ENCODE measurements around the gene JMJD1C.
A peak's percentile ranks its signal among the peaks of the same experiment; 100 is the strongest.
"Not testable (repeated sequence)": the region's sequence is repeated elsewhere in the genome, so short reads cannot be mapped to it uniquely, and the experiment has no call there.

JMJD1C gene, protein sequence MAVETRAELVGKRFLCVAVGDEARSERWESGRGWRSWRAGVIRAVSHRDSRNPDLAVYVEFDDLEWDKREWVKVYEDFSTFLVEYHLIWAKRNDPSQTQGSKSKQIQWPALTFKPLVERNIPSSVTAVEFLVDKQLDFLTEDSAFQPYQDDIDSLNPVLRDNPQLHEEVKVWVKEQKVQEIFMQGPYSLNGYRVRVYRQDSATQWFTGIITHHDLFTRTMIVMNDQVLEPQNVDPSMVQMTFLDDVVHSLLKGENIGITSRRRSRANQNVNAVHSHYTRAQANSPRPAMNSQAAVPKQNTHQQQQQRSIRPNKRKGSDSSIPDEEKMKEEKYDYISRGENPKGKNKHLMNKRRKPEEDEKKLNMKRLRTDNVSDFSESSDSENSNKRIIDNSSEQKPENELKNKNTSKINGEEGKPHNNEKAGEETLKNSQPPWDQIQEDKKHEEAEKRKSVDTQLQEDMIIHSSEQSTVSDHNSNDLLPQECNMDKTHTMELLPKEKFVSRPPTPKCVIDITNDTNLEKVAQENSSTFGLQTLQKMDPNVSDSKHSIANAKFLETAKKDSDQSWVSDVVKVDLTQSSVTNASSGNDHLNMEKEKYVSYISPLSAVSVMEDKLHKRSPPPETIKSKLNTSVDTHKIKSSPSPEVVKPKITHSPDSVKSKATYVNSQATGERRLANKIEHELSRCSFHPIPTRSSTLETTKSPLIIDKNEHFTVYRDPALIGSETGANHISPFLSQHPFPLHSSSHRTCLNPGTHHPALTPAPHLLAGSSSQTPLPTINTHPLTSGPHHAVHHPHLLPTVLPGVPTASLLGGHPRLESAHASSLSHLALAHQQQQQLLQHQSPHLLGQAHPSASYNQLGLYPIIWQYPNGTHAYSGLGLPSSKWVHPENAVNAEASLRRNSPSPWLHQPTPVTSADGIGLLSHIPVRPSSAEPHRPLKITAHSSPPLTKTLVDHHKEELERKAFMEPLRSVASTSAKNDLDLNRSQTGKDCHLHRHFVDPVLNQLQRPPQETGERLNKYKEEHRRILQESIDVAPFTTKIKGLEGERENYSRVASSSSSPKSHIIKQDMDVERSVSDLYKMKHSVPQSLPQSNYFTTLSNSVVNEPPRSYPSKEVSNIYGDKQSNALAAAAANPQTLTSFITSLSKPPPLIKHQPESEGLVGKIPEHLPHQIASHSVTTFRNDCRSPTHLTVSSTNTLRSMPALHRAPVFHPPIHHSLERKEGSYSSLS (N-terminal part only)

DNA sequence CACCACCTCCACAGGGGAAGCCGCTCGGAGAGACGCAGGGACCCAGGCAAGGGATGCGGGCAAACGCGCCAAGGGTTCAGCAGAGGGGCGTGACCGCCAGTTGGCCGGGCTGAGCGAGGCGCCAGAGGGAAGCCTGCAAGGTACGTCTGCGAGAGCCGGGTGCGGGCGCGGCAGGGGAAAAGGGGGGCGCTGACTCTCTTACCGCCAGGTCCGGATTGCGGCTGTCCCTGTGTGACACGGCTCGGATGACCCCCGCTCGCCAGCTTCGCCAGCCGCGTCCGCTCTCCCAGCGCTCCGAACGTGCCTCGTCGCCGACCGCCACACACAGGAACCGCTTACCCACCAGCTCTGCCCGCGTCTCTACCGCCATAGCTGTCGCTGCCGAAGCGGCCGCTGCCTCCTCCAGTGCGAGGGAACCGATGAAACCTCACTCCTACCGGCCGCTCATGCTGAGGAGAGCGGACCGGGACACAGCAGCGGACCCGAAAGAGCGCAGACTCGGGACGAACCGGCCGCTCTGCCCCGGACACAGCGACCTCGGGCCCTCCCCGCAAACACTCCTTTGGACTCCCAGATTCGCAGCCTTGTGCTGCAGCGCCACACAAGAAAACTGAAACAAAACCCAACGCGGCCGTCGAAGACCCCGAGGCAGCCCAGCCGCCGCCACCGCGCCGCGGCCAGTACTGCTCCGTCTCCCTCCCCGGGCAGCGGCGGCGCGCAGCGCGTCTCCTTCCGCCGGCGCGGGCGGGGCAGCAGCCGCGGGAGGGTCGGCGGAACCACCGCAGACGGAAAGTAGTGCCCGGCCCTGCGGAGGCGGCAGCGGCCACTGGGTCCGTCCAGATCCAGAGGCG lies at the start of gene JMJD1C:
Gene JMJD1C (minus strand): TSS at position 685 of the 851 bp plus-strand sequence. CDS start 315 bp downstream, at position 370.
- DNase-seq (ENCODE audit: low spot score) = peak; percentile 92

DNA sequence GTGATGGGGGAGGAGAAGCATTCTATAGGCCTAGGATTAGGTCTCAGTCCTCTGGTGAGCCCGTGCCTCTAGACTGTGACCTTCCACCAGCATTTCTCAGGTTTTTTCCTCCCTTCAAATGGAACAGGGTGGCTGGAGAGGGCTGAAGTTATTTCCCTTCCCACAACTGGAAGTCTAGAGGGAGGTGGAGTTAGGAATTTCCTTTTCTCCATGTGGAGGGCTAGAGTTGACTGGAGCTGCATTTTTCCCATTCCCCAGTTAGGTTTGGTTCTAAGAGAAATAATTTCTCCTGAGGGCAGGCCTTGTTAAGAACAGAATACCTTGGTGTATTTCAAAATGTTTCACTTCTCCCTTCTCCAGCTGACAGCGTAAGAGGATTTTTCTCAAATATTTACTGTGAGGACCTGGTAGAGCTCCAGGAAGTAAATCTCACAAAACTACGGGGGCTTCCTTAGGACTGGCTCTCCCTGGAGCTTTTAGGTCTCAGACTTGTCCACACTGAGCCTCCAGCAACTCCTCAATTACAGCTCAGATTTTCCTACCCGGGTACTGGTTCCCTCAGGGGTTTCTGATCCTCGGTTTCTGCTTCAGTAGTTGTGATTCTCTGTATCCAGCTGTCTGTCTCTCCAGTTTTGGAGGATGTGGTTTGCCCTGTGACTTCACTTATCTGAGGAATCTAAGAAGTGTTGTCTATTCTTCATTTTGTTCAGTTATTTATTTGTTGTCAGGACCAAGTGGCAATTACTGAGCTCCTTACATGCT lies 49.4 kb upstream of the JMJD1C start:
- DNase-seq (ENCODE audit: low spot score) = peak; percentile 73

DNA sequence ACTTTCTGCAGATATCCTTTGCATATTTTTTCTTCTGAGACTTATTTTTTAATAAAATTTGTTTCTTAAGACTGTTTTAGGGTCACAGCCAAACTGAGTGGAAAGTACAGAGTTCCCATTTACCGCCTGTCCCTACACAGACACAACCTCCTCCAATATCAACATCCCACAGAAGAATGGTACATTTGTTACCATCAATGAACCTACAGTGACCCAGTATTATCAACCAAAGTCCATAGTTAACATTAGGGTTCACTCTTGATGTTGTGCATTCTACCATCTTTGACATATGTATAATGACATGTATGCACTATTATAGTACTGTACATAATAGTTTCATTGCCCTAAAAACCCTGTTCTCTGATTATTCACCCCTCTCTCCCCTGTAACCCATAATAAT lies 40.8 kb upstream of the JMJD1C start:
- DNase-seq (ENCODE audit: low spot score) = no peak

DNA sequence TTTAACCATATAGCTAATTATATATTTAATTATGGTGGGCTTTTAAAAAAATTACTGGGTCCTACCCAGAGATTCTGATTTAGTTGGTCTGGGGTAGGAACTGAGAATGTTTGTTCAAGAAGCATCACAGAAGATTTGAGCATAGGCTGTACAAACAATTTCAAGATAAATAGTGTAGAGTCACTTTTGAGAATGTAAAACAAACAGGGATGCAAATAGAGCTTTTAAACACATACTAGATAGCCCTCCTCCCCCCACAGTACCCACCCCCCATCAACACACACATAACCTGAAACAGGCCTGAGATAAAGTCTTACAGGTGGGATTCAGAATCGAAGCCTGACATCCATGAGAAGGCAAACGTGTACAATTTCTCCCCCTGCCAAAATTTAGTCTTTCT lies 39.8 kb upstream of the JMJD1C start:
- no peak for DNase-seq (ENCODE audit: low spot score)

DNA sequence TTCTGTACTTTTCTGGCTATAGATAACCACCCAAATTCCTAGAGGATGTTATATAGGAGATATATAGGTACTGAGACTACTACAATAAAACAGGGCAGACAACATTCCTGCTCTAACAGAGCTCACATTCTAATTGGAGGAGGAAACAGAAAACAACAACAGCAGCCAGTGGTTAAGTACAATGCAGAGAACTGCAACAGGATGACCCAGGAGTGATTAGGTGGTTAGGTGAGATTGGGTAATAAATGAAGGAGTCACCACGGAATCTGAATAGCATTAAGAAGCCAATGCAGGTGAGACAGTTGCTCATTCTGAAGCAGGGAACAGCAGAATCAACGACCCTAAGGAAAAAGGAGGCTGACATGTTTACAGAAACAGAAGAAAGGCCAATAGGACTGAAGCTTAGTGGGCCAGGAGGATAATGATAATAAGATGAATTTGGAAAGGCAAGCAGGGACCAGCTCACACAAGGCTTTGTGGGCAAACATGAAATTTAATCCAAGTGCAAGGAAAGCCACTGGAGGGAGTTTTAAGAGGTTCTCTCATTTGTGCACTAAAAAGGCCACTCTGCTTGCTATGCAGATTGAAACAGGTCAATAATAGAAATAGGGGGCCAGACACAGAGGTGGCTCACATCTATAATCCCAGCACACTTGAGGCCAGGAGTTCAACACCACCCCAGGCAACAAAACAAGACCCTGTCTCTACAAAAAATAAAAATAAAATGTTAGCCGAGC lies 38.5 kb upstream of the JMJD1C start:
- DNase-seq (ENCODE audit: low spot score) = no peak

DNA sequence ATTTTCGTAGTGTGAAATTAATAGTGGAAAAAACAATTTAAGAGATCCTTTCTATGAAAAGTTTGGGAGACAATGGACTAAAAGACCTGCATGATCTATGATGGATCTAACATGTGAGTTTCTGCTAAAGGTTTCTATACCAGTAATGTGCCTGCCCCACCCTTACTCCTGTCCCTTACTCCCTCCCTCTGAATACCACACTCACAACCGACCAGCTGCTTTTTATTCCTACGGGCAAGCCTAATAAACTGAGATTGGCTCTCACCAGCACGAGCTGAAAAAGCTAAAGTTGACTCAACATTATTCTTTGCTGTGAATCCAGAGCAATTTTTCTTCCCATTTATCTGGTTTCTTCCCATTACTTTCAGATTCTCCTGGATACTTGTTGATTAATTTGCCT lies 37.6 kb upstream of the JMJD1C start:
- DNase-seq (ENCODE audit: low spot score) = no peak

DNA sequence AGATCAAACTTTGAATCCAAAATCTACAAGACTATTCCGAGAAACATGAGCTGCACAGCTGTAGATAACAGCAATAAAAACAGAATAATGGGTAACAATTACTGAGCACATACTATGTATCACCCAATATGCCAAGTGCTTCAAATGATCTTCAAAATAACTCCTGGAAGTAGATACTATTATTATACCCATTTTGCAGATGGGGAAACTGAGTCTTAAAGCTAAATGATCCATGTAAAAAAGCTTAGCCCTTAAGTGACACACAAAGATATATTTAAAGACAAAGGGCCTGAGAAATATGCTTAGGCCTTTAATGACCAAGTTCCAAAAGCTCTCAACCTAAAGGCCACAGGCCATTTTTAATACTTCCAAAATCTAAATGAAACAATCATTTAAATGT lies 37.1 kb upstream of the JMJD1C start:
- no peak for DNase-seq (ENCODE audit: low spot score)

DNA sequence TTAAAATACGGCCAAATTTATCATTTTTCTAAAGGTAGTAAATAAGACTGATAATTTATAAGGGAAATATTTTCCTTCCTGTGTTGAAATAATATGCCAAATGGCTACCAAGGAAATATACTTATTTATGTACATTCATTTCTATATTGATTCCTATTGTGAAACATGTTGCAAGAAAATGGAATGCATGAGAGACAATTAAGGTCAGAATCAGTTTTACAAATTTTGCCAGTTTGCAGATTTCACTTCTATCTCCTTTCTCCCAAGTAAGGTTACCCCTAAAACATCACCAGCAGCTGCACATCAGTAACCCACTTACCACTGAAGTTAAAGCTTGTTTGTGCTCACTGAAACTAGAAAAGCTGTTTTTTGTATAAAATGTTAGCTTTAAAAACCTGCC lies 36.2 kb upstream of the JMJD1C start:
- DNase-seq (ENCODE audit: low spot score) = no peak

DNA sequence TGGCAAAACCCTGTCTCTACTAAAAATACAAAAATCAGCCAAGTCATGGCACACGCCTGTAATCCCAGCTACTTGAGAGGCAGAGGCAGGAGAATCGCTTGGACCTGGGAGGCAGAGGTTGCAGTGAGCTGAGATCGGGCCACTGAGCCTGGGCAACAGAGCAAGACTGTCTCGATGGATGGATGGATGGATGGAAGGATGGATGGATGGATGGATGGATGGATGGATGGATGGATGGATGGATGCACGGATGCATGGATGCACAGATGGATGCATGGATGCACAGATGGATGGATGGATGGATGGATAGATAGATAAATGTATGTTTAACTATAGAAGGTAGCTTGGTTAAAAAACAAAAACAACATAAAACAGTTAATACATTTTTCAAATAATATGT lies 34.8 kb upstream of the JMJD1C start:
- not testable (repeated sequence) for DNase-seq (ENCODE audit: low spot score)

DNA sequence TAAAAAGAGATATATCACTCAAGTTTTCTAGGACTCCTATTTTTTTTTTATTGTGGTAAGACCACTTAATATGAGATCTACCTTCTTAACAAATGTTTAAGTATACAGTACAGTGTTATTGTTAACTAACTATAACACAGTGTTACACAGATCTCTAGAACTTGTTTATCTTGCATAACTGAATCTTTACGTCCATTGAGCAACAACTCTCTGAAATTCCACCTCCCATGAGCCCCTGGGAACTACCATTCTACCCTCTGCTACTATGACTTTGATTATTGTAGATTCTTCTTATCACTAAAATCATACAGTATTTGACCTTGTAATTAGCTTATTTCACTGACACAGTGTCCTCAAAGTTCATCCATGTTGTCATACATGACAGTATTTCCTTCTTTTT lies 32.9 kb upstream of the JMJD1C start:
- no peak for DNase-seq (ENCODE audit: low spot score)

DNA sequence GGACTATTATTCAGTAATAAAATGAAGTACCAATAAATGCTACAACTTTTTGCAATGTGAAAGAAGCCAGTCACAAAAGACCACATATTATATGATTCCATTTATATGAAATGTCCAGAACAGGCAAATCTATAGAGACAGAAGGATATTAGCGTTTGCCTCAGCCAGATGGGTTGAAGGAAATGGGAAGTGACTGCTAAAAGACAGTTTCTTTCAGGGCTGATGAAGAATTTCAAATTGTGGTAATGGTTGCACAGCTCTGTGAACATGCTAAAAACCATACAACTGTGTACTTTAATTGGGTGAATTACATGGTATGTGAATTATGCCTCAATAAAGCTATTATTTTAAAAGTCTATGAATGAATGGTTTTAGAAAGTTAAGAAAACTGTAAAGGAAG lies 31.5 kb upstream of the JMJD1C start:
- no peak for DNase-seq (ENCODE audit: low spot score)

DNA sequence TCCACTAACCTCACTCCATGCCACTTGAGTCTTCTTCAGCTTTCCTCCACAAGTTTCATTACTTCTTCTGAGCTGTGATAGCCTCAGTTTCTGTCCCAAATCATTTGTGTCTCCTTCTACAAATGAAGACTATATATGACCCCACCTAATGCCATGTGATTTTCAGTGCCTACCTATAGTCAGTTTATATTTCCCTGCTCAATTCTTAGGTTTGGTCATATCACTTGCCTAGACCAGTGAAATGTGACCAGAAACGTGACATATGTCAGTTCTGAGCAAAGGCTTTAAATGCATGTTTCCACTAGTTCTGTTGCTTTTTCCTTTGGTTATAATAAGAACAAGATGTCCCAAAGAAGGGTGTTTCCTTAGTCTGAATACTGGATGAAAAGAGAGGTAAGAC lies 30.8 kb upstream of the JMJD1C start:
- no peak for DNase-seq (ENCODE audit: low spot score)

DNA sequence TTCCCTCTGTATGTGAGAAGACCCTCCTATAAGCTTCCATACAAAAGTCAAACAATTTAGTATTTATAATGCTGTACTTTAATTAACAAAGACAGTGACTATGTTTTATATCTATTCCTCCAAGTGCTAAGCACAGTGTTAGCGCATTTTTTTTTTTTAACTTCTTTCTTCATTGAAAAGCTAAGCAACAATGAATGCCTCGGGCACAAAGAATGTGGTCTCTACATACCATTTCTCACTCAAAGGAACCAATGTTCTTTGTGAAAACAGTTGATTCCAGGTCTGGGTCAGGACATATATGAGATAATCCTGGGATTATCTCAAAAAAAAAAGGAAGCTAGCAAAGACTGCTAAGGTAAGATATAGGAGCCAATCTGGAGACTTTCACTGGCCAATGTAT lies 29.2 kb upstream of the JMJD1C start:
- DNase-seq (ENCODE audit: low spot score) = no peak

DNA sequence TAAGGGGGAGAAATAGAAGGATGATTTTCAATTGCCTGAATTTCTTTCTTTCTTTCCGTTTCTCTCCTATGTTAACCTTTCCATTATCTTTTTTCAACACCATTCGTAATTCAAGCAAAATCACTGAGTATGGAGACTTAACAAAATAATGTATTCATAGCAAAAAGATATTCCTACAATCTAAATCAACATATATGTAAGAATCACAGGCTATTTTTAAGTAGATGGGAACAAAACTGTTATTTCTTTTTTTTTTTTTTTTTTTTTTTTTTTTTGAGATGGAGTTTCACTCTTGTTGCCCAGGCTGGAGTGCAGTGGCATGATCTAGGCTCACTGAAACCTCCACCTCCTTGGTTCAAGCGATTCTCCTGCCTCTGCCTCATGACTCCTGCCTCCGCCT lies 27.2 kb upstream of the JMJD1C start:
- DNase-seq (ENCODE audit: low spot score) = no peak

DNA sequence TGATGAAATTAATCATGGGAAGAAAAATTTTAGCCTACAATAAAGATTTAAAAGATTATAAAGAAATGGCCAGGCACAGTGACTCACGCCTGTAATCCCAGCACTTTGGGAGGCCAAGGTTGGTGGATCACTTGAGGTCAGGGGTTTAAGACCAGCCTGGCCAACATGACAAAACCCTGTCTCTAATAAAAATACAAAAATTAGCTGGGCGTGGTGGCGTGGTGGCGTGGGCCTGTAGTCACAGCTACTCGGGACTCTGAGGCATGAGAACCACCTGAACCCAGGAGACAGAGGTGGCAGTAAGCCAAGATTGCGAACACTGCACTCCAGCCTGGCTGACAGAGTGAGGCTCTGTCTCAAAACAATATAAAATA lies 26.5 kb upstream of the JMJD1C start:
- not testable (repeated sequence) for DNase-seq (ENCODE audit: low spot score)

DNA sequence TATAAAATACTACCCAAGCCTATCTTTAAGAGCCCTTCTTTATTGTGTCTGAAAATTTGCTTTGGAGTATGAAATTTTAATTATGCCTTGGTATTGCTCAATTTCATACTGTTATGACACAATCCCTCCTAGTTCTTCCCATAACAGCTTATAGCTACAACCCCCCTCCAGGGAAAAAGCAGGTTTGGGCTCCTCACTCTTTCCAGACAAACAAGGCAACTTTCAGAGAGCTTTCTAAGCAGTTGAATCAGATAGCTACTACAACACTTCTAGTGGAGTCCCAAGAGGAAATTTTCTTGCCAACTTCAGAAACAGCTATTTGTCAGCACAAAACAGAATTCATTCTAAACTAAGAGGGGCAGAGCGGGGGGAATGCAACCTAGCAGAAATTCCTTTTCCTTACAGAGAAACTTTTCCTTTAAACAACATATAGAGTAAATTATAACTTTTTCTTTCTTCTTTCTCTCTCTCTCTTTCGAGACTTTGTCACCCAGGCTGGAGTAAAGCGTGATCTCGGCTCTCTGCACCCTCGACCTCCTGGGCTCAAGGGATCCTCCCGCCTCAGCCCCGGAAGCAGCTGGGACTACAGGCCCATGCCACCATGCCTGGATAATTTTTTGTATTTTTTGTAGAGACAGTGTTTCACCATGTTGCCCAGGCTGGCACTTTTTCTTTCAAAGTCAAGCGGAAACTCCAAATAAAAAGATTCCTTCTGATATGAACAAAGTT lies 26.0 kb upstream of the JMJD1C start:
- peak; percentile 82 for DNase-seq (ENCODE audit: low spot score)

DNA sequence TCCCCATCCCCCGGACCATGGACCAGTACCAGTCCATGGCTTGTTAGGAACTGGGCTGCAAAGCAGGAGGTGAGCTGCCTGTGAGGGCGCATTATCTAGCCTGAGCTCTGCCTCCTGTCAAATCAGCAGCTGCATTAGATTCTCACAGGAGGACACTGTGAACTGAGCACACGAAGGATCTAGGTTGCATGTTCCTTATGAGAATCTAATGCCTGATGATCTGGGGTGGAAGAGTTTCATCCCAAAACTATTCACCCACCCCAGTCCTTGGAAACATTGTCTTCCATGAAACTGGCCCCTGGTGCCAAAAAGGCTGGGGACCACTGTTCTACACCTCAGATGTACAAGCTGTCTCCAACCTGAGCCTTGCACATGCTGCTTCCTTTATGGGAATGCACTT lies 24.1 kb upstream of the JMJD1C start:
- no peak for DNase-seq (ENCODE audit: low spot score)

DNA sequence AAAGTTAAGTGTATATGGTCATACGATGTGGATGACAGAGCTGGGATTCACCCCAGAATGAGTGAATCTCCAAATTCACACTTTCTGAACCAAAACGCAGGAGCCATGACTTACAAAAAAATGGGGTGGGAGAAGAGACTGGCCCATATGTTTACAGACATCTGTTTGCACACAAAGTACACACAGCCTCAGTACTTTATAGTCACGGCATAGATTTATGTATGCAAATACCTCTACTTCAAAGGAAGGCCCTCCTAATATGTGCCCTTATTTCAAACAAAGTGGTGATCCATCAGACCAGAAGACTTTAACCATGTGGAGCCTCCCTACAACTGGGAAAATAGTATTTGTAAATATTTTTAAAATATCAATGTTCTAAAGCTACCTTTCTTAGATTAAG lies 22.2 kb upstream of the JMJD1C start:
- DNase-seq (ENCODE audit: low spot score) = no peak

DNA sequence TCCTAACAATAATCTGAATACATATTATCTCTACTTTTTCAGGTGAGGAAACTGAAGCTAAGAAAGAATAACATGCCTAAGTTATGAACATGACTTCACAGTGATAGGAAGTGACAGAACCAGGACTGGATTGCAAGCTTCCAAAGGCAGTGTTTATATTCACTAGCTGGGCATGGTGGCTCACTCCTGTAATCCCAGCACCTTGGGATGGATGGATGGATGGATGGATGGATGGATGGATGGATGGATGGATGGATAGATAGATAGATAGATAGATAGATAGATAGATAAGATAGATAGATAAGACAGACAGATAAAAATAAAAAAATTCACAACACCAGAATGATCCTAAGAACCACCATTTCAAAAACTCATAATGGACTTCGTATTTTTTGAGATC lies 18.2 kb upstream of the JMJD1C start:
- no peak for DNase-seq (ENCODE audit: low spot score)
